Right renal pelvis (tissue), 4 donors: ENCODE data around the gene SENP3. TPM values are rescaled to one million over a fixed set of nuclear protein-coding genes. Genes with fewer than 3 reads are reported as not detected.
A peak's percentile ranks its signal among the peaks of the same experiment; 100 is the strongest.

Experiments
- DNase-seq, 4 donors: peaks; one replicate each; pipeline ENCODE4 v3.0.0-alpha.2; 2013; ENCODE audit warnings: low read depth in 4 of 4, low spot score in 3 of 4, missing footprints in 1 of 4
- polyA plus RNA-seq, 4 donors: library from polyadenylated mRNA; unstranded; fragments of 120-200 nt; gene quantifications; one replicate each; pipeline ENCODE4 v1.2.1, GENCODE V29; 2013; ENCODE audit not compliant: insufficient read length in 4 of 4

SENP3 gene
- 10 to 100 TPM; 68.1 to 81.1 (median 78.1) TPM for polyA plus RNA-seq

DNA sequence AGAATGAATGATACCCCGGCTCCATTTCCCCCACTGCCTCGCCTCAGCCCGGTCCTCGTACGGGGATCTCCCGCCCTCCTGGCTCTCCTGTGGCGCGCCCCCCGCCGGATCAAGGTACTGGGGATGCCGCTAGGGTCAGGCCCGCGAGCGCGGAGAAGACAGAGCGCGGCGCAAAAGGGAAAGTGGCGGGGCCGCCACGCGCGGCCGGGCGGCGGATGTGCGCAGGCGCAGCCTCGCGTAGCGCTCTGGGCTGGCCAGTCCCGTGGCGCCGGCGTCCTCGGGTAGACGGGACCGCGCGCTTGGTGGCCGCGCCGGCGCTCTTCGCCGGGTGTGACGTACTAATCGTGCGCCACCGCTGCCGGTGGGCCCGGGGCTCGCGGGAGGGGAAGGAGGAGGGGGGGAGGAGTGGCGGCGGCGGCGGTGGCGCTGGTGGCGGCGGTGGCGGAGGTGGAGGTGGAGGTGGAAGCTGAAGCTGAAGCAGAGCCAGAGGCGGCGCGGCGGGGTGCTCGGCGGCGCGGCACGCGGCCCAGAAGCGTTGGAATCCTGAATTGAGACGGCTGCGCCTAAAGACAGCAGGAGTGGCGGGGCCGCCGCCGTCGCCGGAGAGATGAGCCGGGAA is at the start of gene SENP3:
Gene SENP3, plus strand, starts transcription at position 331 of the 619 bp plus-strand sequence. CDS start 1,158 bp downstream, outside the sequence.
- peak in 3 of 4 donors; percentile 87 to 90 (median 87) for DNase-seq

DNA sequence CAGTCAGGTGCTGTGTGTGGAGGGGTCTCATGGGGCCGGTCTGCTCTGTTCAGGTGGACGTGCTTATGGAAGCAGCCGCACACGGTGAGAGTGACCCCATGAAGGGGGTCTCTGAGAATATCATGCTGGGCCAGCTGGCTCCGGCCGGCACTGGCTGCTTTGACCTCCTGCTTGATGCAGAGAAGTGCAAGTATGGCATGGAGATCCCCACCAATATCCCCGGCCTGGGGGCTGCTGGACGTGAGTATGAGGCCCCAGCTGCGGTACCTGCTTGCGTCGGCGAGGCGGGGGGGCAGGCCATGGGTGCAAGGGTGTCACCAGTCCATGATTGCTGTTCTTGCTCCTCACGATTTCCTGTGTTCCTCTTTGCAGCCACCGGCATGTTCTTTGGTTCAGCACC is 49.6 kb upstream of the SENP3 start:
- no peak for DNase-seq

GRCh38 chr17:7512824-7513540 is 48.7 kb upstream of the SENP3 start:
- DNase-seq: no peak

DNA sequence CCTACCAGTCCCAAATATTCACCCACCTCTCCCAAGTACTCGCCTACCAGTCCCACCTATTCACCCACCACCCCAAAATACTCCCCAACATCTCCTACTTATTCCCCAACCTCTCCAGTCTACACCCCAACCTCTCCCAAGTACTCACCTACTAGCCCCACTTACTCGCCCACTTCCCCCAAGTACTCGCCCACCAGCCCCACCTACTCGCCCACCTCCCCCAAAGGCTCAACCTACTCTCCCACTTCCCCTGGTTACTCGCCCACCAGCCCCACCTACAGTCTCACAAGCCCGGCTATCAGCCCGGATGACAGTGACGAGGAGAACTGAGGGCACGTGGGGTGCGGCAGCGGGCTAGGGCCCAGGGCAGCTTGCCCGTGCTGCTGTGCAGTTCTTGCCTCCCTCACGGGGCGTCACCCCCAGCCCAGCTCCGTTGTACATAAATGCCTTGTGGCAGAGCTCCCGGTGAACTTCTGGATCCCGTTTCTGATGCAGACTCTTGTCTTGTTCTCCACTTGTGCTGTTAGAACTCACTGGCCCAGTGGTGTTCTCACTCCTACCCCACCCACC is 47.8 kb upstream of the SENP3 start:
- DNase-seq: no peak

DNA sequence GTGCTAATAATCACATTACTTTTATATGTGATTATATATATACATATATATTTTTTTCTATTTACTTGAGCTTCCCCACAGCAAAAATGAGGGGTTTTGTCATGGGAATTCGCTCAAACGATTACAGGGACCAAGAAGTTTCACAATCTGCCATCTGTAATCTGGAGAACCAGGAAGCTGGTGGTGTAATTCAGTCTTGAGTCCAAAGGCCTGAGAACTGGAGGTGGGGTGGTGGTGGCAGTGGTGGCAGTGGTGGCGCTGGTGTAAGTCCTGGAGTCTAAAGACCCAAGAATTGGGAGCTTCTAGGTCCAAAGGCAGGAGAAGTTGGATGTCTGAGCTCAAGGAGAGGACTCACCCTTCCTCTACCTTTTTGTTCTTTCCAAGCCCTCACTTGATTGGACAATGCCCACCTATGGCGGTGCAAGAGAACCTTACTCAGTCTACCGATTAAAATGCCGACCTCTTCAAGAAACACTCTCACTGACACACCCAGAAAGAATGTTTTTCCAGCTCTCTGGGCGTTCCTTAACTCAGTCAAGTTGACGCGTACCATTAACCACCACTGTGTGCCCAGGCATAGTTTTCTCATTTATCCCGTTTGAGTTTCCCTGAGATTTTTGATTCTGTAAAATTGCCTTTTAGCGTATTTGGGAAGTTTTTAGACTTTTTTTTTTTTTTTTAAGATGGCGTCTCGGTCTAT is 45.7 kb upstream of the SENP3 start:
- DNase-seq: no peak

GRCh38 chr17:7523033-7523432 is 38.7 kb upstream of the SENP3 start:
- no peak for DNase-seq

- DNase-seq: no peak
Observed at GRCh38 chr17:7528842-7529241, 32.9 kb upstream of the SENP3 start.

- no peak for DNase-seq
Observed at GRCh38 chr17:7530023-7530900, 31.5 kb upstream of the SENP3 start.

DNA sequence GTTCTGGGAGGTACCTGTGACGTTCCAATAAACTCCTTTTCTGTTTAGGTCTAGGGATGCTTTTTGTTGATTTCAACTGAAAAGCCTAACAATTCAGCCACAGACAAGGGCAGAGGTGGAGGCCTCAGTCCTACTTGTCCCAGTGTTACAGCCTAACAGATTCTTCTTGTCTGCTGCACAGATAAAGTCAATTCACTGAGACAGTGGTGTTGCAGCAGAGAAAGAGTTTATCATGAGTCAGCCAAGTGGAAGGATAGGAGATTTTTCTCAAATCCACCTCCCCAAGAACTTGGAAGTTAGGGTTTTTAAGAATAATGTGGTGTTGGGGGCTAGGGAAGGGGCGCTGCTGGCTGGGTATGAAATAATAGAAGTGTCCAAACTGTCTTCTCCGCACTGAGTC is 23.7 kb upstream of the SENP3 start:
- DNase-seq: no peak

DNA sequence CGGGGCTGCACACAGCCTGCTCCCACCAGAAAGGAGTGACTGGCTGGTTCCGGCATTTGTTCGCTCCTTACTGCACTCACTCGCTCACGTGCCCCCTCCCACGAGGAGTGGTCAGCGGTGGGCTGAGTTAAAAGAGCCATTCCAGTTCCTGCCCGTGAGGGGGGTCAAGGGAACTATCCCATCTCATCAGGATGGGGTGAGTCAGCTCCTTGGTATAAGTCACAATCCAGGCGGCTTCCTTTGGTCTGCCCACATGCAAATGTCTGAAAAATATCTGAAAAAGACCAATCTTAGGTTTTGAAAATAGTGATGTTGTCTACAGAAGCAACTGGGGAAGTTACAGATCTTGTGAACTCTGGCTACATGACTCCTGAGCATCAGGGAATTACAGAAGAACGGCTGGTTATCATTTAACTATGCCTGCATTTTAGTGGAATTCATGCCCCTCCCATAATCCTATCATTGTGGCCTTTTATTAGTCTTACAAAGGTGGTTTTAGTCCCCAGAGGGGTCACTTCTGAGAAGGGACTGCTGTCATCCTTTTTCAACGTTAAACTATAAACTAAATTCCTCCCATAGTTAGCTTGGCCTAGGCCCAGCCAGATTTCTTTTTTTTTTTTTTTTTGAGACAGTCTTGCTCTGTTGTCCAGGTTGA is 22.7 kb upstream of the SENP3 start:
- no peak for DNase-seq

DNA sequence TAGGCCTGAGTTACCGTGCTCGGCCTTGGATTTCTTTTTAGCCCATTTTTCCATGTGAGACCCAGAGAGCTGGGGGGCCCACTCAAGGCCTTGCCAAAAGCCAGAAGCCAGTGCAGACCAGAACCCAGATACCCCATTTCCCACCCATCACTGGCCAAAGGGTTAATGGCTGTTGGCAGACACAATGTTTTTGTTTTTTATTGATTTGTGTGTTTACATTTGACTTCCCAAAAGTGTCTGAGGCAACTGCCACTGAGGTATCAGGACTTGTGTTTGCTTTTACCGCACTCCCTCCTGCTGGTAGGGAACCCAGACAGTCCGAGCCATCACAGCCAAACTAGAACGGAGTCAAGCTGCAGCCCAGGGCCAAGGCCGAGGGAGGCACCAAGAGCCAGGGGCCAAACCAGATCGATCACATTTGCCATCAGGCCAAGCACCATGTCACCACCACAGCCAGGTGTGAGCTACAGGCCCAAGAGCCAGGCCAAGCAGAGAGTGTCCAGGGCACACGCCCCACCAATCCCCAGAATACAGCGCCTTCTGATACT is 20.6 kb upstream of the SENP3 start:
- no peak for DNase-seq

- no peak for DNase-seq
Observed at GRCh38 chr17:7544911-7545310, 16.8 kb upstream of the SENP3 start.

GRCh38 chr17:7548585-7549400 is 12.9 kb upstream of the SENP3 start, which contains the start of gene TNFSF12:
TSS of gene TNFSF12 (plus strand) at chr17:7549058. CDS start at chr17:7549154, 96 bp downstream.
- DNase-seq: no peak

GRCh38 chr17:7549401-7550055 is 12.2 kb upstream of the SENP3 start:
- no peak for DNase-seq

- DNase-seq: no peak
Observed at GRCh38 chr17:7550344-7550743, 11.4 kb upstream of the SENP3 start.

DNA sequence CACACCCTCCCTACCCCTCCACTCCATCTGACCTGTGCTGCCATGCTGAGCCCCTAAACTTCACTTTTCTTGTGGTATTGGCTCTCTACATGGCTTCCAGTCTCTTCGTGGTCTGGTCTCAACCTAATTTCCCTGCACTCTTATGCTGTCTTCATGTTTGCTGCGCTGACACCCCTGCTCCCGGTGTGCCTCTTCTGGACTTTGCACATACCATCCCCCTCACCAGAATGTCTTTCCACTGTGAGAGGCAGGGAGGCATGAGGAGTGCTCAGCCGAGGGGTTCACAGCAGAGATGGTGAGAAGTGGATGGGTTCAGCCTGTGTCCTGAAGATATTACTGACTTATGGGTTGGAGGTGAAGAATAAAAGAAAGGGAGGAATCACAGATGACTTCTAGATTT is 10.3 kb upstream of the SENP3 start:
- DNase-seq: no peak

DNA sequence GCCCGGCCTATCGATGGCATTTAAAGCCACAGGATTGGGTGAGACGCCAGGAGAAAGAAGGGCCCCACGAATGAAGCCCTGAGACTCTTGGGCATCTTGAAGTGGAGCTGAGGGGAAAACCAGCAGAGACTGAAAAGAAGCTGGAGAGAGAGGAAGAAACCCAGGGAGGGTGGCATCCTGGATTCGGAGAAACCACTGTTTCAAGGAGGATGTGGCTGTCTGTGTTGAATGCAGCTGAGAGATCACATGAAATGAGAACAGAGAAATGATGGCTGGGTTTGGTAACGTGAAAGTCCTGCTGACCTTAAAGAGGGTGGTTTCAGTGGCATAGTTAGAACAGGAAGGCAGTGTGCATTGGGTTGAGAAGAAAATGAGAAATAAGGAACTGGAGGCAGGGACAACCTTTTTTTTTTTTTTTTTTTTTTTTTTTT is 9.1 kb upstream of the SENP3 start:
- DNase-seq: no peak

- no peak for DNase-seq
Observed at GRCh38 chr17:7553356-7553755, 8.4 kb upstream of the SENP3 start.
